COLO668 (cell line): ENCODE results near the gene GPN2.

ENCODE experiments used
- DNase-seq: peaks from one replicate; lab custom pipeline; 2025; ENCODE audit not compliant: unreplicated experiment; lab: John Stamatoyannopoulos, UW

The GPN2 gene

DNA sequence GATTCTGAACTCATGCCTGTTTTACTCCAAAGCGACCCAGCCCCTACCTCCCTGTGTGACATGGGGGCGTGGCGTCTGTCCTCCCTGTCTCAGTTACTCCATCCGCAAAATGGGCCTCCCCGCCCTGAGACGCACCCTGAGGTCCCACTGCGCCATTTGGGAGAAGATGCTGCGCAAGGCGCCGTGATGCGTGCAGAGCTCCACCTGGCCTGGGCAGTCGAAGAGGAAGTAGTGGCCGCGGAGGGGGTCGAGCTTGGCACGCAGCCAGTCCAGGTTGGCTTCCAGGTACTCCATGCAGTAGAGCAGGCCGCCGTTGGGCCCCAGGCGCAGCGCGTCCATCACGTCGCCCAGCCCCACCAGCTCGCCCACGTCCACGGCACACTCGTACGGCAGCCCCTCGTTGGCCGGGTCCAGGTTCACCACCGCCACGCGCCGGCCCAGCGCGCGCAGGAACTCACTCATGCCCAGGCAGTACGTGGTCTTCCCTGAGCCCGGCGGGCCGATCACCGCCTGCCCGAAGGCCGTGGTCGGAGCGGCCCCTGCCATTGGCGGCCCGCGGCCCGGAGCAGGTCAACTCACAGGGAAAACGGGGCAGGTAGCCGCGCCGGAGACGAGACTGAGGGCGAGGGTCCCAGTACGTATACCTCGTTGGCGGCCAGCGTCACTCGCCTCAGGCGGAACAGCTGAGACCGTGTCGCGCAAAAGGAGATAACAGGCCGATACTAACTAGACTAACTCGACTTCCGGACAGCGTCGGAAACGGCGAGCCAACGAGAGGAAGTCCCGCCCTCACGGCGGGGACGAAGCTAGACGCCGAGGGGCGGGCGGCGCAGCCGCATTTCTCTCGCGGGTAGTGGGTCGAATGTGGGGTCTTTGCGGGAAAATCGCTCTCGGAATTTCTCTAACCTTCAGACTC lies at the start of gene GPN2:
GPN2 (minus strand) TSS at position 733 of the 916 bp plus-strand sequence; CDS start at position 546, 187 bp downstream.
- peak; percentile 94 for DNase-seq

DNA sequence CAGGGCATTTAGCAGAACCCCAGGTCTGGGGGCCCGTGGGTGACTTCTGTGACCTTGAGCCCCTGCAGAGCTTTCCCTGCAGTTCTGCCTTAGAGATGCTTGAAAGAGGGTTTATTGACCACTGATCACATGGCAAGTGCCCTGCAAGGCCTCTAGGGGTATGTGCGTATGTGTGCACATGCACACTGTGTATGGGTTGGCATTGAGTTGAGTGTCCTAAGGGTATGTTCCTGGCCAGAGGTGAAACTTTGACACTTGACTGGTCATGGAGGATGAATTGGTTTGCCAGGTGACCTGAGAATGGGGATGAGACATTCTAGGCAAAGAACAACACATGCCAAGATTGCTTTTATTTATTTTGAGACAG lies 48.6 kb upstream of the GPN2 start:
- no peak for DNase-seq

DNA sequence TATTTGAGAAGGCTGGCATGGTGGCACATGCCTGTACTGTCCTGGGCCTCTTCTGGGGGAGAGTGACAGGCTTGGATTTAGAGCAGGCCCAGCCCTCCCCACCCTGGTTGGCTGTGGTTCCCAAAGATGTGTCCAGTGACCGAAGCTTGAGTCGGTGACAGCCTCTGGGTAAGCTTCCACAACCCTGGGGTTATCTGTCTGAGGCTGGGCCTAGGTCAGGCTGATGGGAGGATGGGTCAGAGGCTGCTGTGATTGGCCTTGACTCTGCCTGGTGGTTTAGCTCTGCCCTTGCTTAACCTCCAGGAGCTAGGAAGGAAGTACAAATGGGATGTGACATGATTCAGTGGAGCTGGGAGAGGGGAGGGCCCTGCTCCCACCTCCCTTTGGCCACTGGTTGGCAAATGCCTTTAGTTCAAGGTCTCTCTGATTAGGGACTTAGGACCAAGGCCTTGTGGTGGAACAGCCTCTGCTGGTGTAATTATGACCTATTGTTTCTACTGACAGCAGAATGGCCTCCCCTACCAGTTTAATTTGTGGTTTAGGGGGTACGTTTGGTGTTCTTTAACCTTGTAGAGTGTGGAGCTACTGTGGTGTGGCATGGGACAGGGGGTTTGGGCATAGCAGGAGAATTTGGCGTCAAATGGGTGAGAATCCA lies 48.0 kb upstream of the GPN2 start:
- DNase-seq, result no peak

DNA sequence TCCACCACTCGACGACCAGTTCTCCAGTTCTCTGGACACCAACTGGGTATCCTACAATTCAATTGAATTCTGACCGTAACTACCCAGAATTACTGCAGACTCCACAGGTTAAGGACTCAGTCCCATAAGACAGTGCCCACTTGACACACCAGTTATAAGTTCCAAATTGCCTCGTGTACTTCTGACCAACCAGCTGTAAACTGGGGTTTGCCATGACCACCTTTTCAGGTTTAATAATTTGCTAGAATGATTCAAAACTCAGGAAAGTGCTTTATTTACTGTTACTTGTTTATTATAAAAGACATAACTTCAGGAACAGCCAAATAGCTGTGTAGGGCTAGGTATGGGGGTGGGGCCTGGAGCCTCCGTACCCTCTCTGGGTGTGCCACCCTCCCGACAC lies 46.7 kb upstream of the GPN2 start:
- no peak for DNase-seq

DNA sequence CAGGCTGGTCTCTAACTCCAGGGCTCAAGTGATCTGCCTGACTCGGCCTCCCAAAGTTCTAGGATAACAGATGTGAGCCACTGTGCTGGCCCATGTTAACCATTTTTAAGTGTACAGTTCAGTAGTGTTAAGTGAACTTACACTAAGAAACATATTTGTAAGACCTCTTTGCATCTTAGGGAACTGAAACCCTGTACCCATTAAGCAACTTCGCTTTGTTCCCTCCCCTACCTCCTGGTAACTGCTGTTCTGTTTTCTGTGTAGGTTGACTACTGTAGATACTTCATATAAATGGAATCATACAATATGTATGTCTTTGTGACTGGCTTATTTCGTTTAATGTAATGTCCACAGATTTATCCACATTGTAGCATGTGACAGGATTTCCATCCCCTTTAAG lies 42.4 kb upstream of the GPN2 start:
- DNase-seq, result no peak

- no peak for DNase-seq
Measured at GRCh38 chr1:26923711-26924110, 33.6 kb upstream of the GPN2 start.

GRCh38 chr1:26922901-26923300 lies 32.8 kb upstream of the GPN2 start:
- DNase-seq, result no peak

DNA sequence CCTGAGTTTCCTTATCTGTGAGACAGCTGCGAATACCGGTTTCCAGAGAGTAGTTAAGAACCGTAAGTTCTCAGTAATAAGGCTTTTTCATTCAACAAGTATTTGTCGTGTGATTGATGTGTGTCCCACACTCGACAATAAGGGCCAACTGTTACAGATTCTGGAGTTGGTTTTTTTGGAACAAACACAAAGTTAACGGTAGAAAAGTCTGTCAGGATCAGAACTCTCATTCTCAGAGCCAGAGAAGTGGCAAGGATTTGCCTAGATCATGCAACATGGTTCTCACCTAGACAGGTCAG lies 32.3 kb upstream of the GPN2 start:
- no peak for DNase-seq

- DNase-seq, result peak; percentile 100
Measured at GRCh38 chr1:26921540-26922430, 31.7 kb upstream of the GPN2 start, which contains the start of gene NUDC. TSS of gene NUDC (plus strand) at chr1:26921743. CDS start at chr1:26921849, 106 bp downstream.

DNA sequence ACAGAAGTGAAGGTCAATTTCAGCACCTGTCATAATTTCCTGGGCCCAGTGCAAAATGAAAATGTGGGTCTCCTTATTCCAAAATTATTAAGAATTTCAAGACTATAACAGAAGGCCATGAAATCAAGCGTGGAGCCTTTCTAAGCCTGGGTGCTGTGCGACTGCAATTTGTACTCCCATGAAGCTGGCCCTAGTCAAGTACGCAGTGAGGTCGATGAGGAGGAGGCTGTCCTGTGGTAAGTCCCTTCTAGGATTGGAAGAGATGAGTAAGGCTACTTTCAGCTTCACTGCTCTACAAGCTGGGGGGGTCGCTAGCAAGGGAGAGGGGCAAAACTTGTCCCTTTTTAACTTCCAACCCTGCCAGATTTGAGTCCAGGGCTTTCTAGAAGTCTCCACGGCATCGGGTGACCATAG lies 31.1 kb upstream of the GPN2 start:
- DNase-seq, result no peak

GRCh38 chr1:26915204-26915842 lies 25.2 kb upstream of the GPN2 start:
- no peak for DNase-seq

DNA sequence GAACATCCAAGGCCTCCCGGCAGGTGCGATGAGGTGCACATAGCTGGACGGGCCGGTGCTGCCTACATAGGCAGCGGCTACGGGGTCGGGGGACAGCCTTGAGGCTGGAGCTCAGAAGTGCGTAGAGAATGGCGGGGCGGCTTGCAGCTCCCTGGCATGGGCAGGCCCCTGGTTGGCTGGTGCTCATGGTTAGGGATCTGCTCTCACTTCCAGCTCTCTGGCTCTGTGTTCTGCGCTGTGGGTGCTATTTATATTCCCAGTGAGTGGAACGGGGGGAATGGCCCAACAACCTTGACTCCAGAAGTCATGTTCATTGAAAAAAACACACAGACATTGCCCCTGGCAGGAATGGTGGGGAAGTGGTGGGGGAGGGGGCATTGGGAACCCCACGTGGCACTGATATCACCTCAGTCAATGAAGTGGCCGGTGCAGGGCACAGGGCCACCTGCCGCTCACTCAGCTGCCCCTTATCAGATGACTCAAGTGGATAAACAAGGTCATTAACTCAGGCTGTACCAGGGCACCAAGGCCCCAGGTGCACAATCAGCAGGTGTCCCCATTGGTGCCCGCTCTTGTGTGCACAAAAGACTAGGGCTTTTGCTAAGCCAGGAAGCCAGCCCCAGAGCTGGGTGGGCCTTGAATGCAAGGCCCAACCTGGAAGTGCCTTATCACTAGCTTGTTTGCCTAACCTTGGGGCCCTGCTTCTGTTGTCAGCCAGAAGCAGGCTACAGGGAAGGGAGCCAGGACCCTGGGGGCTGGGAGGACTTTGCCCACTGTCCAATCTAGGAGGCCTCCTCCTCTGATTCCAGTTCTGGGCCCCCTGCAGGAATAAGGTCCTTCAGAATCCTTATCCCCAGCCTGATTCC lies 23.9 kb upstream of the GPN2 start, which contains the start of gene NR0B2:
NR0B2 (minus strand) TSS at position 222 of the 866 bp plus-strand sequence; CDS start at position 187, 35 bp downstream.
- DNase-seq, result peak; percentile 100

- no peak for DNase-seq
Measured at GRCh38 chr1:26913389-26913753, 23.3 kb upstream of the GPN2 start.

DNA sequence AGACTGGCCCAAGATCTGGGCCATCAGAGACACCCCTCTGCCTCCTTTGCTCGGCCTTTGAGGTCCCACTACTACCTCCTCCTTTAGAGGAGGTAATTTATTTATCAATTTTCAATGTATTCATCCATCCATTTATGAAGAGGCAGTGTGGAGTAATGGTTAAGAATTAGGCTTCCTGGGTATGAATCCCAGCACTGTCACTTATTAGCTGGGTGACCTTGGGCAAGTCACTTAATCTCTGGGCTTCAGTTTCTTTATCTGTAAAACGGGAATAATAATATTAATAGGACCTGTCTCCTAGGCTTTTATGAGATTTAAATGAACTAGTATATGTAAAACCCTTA lies 22.0 kb upstream of the GPN2 start:
- DNase-seq, result no peak

GRCh38 chr1:26911399-26912146 lies 21.5 kb upstream of the GPN2 start:
- DNase-seq, result no peak

DNA sequence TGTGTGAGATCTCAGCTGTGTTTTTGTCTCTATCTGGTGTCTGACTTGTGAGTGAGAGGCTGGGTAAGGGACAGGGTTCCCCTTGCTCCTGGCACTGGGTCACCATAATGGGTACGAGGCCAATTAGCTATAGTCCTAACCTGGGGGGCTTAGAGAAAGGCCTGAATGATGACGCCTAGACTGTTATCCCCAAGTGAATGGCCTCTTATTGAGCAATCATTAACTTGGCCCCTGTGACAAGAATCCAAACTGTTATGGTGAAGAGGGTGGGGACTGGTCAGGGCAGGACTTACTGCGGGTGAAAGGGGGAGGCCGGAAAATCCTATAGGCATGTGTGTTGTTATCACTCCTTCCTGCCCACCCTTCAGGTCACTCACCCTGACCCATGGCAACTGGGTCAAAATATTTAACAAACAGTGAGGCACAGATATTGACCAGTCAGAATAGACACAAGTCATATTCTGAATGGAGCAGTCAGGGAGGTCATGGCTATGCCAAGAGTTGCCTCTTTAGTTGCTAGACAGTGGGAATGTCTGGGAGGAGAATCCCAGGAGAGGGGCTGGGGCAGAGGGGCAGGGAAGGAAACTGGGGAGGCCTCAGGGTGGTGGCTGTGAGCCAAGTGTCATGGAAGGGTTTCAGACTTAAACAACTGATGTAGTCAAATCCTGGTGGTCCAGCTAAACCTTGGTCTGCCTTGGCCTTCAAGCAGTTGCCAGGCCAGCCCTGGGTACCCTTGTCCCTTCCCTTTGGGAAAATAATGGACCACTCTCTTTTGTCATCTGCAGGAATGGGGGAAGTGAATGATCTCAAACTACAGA lies 20.5 kb upstream of the GPN2 start:
- no peak for DNase-seq

GRCh38 chr1:26909951-26910342 lies 19.9 kb upstream of the GPN2 start:
- no peak for DNase-seq

- DNase-seq, result peak; percentile 57
Measured at GRCh38 chr1:26907071-26907917, 17.2 kb upstream of the GPN2 start.
